HFFc6 (cell line): ENCODE data around the gene PSMB3. TPM values are rescaled to one million over a fixed set of nuclear protein-coding genes. Genes with fewer than 3 reads are reported as not detected.

Experiments used
- DNase-seq: peaks from one replicate; pipeline ENCODE4 v3.0.0-alpha.2; 2018
- H3K27ac Mint-ChIP-seq: 2 replicates; pipeline ENCODE4 v1.8.0; 2020; ENCODE audit warnings: mild to moderate bottlenecking, mixed read lengths
- H3K27me3 Mint-ChIP-seq: 2 replicates; pipeline ENCODE4 v1.8.0; 2021; ENCODE audit warnings: mild to moderate bottlenecking, moderate library complexity, mixed read lengths; ENCODE audit not compliant: insufficient read depth
- H3K36me3 Mint-ChIP-seq: 2 replicates; pipeline ENCODE4 v1.8.0; 2021; ENCODE audit warnings: low read depth, mixed read lengths
- H3K4me1 Mint-ChIP-seq: 2 replicates; pipeline ENCODE4 v1.8.0; 2020; ENCODE audit warnings: low read depth, mixed read lengths
- H3K4me3 Mint-ChIP-seq: 2 replicates; pipeline ENCODE4 v1.8.0; 2020; ENCODE audit warnings: mild to moderate bottlenecking, moderate library complexity, mixed read lengths
- H3K9me3 Mint-ChIP-seq: 2 replicates; pipeline ENCODE4 v1.8.0; 2020; ENCODE audit warnings: mild to moderate bottlenecking, mixed read lengths
- CTCF ChIP-seq: fragments of 200-600 bp; sonication (generic); IDR thresholded peaks from 2 replicates; pipeline ENCODE4 v1.5.0; 2021; ENCODE audit warnings: antibody characterized with exemption, mild to moderate bottlenecking
- total RNA-seq, 6 experiments: library from RNA; stranded (reverse); fragmentation: NEBNext Ultra II Directional; extraction: Animal tissue kit (Norgen Biotek cat#: 25700); gene quantifications; 2 replicates in 1 of 6; 3 replicates in 5 of 6; pipeline ENCODE4 v1.2.3, GENCODE V29; 2021

PSMB3 gene
- total RNA-seq, 6 experiments from 2014 or later = 232 to 273 (median 253) TPM

- Mint-ChIP-seq H3K36me3 (peaks cover 7% of the 10 kb centered on the region; the same call in 1 of the 2 replicates), H3K27ac (peak overlapping the region; percentile 87), H3K27me3 (peaks cover 8% of the 10 kb centered on the region), H3K9me3 (no peaks in the 10 kb centered on the region), H3K4me3 (peak overlapping the region; percentile 96), H3K4me1 (peaks cover 45% of the 10 kb centered on the region)
- TF ChIP-seq CTCF = no peak
- DNase-seq = no peak
Measured at GRCh38 chr17:38731526-38732294, 20.8 kb upstream of the PSMB3 start.

- peaks cover 8% of the 10 kb centered on the region for H3K27me3 Mint-ChIP-seq
- H3K4me1 Mint-ChIP-seq = peaks cover 44% of the 10 kb centered on the region
- no peak overlapping the region; the same call in 1 of the 2 replicates for H3K4me3 Mint-ChIP-seq
- H3K27ac Mint-ChIP-seq = peak overlapping the region; percentile 87
- no peak for DNase-seq
- TF ChIP-seq CTCF = no peak
- H3K36me3 Mint-ChIP-seq = peaks cover 7% of the 10 kb centered on the region; the same call in 1 of the 2 replicates
- H3K9me3 Mint-ChIP-seq = no peaks in the 10 kb centered on the region
Measured at GRCh38 chr17:38732376-38733281, 19.9 kb upstream of the PSMB3 start.

- H3K36me3 Mint-ChIP-seq = peaks cover 13% of the 10 kb centered on the region; the same call in 1 of the 2 replicates
- H3K27ac Mint-ChIP-seq = peak overlapping the region; percentile 46
- no peak for TF ChIP-seq CTCF
- no peaks in the 10 kb centered on the region for H3K9me3 Mint-ChIP-seq
- peaks cover 37% of the 10 kb centered on the region for H3K4me1 Mint-ChIP-seq
- H3K27me3 Mint-ChIP-seq = peaks cover 8% of the 10 kb centered on the region
- DNase-seq = no peak
- no peak overlapping the region for H3K4me3 Mint-ChIP-seq
Measured at GRCh38 chr17:38733282-38733981, 19.1 kb upstream of the PSMB3 start.

GRCh38 chr17:38733982-38734973 lies 18.3 kb upstream of the PSMB3 start:
- peaks cover 8% of the 10 kb centered on the region for H3K27me3 Mint-ChIP-seq
- no peak overlapping the region; the same call in 1 of the 2 replicates for H3K27ac Mint-ChIP-seq
- H3K4me3 Mint-ChIP-seq = no peak overlapping the region
- no peak for DNase-seq
- TF ChIP-seq CTCF = peak; percentile 46; the same call in 1 of the 2 replicates
- no peaks in the 10 kb centered on the region for H3K9me3 Mint-ChIP-seq
- H3K36me3 Mint-ChIP-seq = peaks cover 13% of the 10 kb centered on the region; the same call in 1 of the 2 replicates
- peaks cover 34% of the 10 kb centered on the region for H3K4me1 Mint-ChIP-seq
